ENCODE results near the gene GOSR2.

DNA sequence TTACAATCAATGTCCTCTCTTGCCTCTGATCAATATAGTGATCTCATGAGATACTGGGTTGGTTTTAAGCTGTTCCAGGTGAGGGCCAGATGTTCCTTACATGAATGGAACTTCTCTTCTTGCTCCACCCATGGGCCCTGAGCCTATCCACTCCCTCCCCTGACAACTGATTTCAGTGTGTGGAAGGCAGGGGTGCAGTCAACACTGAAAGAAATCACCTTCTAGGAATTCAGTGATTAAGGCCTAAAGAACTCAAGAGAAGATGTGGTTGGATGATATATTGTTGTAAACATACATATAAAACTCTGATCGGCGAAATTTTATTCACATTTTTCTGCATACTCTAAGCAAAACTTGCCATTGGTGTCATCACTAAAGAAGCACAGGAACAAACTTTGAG is 6.7 kb upstream of the GOSR2 start:
- TF ChIP-seq, protein P1, sequence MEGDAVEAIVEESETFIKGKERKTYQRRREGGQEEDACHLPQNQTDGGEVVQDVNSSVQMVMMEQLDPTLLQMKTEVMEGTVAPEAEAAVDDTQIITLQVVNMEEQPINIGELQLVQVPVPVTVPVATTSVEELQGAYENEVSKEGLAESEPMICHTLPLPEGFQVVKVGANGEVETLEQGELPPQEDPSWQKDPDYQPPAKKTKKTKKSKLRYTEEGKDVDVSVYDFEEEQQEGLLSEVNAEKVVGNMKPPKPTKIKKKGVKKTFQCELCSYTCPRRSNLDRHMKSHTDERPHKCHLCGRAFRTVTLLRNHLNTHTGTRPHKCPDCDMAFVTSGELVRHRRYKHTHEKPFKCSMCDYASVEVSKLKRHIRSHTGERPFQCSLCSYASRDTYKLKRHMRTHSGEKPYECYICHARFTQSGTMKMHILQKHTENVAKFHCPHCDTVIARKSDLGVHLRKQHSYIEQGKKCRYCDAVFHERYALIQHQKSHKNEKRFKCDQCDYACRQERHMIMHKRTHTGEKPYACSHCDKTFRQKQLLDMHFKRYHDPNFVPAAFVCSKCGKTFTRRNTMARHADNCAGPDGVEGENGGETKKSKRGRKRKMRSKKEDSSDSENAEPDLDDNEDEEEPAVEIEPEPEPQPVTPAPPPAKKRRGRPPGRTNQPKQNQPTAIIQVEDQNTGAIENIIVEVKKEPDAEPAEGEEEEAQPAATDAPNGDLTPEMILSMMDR (IDR thresholded peaks at IDR 0.05): no peak
- no peak for TF ChIP-seq EP300 (IDR thresholded peaks at IDR 0.05; ENCODE audit: borderline replicate concordance in 1 of 2, low read depth in 1 of 2, low read length in 1 of 2)
- TF ChIP-seq RCOR1 (IDR thresholded peaks at IDR 0.05; ENCODE audit: low read length): no peak
- no peak for TF ChIP-seq POLR2AphosphoS5 (IDR thresholded peaks at IDR 0.05; ENCODE audit: low read depth, low read length)
- no peak for TF ChIP-seq SMC3 (IDR thresholded peaks at IDR 0.05; ENCODE audit: low read depth, low read length)
- TF ChIP-seq YY1 (IDR thresholded peaks at IDR 0.05; ENCODE audit: low read depth): no peak
- TF ChIP-seq FOXJ3 (CRISPR knock-in tag; IDR thresholded peaks at IDR 0.05): no peak
- TF ChIP-seq, protein P2, sequence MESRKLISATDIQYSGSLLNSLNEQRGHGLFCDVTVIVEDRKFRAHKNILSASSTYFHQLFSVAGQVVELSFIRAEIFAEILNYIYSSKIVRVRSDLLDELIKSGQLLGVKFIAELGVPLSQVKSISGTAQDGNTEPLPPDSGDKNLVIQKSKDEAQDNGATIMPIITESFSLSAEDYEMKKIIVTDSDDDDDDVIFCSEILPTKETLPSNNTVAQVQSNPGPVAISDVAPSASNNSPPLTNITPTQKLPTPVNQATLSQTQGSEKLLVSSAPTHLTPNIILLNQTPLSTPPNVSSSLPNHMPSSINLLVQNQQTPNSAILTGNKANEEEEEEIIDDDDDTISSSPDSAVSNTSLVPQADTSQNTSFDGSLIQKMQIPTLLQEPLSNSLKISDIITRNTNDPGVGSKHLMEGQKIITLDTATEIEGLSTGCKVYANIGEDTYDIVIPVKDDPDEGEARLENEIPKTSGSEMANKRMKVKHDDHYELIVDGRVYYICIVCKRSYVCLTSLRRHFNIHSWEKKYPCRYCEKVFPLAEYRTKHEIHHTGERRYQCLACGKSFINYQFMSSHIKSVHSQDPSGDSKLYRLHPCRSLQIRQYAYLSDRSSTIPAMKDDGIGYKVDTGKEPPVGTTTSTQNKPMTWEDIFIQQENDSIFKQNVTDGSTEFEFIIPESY (IDR thresholded peaks at IDR 0.05; ENCODE audit: borderline replicate concordance, low read depth): no peak
- TF ChIP-seq GABPA (IDR thresholded peaks at IDR 0.05; ENCODE audit: low read depth): no peak
- TF ChIP-seq, protein P3, sequence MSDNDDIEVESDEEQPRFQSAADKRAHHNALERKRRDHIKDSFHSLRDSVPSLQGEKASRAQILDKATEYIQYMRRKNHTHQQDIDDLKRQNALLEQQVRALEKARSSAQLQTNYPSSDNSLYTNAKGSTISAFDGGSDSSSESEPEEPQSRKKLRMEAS (IDR thresholded peaks at IDR 0.05; ENCODE audit: low read depth): no peak
